HG03565 (cell line): ENCODE measurements around the gene AMER3.
"Not testable (repeated sequence)": the region's sequence is repeated elsewhere in the genome, so short reads cannot be mapped to it uniquely, and the experiment has no call there.

Experiments
- ATAC-seq: cut with Tn5 transposase; IDR thresholded peaks from one replicate; pipeline ENCODE4 v1.9.1; 2021; ENCODE audit warnings: mild to moderate bottlenecking, moderate library complexity; ENCODE audit not compliant: unreplicated experiment

The AMER3 gene

GRCh38 chr2:130755256-130756052 lies at the start of gene AMER3:
AMER3 (plus strand) TSS chr2:130755540; CDS start chr2:130762073, 6,533 bp downstream.
- no peak for ATAC-seq

- ATAC-seq = not testable (repeated sequence)
Measured at GRCh38 chr2:130714795-130715194, 40.5 kb upstream of the AMER3 start.

GRCh38 chr2:130720036-130720435 lies 35.3 kb upstream of the AMER3 start:
- ATAC-seq = no peak

GRCh38 chr2:130720528-130720927 lies 34.8 kb upstream of the AMER3 start:
- no peak for ATAC-seq

GRCh38 chr2:130724455-130724854 lies 30.9 kb upstream of the AMER3 start:
- ATAC-seq = no peak

- ATAC-seq = no peak
Measured at GRCh38 chr2:130726614-130727180, 28.6 kb upstream of the AMER3 start.

GRCh38 chr2:130727286-130727924 lies 27.9 kb upstream of the AMER3 start:
- ATAC-seq = peak; percentile 94

- peak; percentile 10 for ATAC-seq
Measured at GRCh38 chr2:130728007-130728454, 27.3 kb upstream of the AMER3 start.

GRCh38 chr2:130728549-130729316 lies 26.6 kb upstream of the AMER3 start, which contains the start of gene GPR148:
GPR148 (plus strand) TSS chr2:130729070; CDS start chr2:130729152, 82 bp downstream.
- no peak for ATAC-seq

- ATAC-seq = no peak
Measured at GRCh38 chr2:130729322-130730299, 25.7 kb upstream of the AMER3 start.

GRCh38 chr2:130732257-130732656 lies 23.1 kb upstream of the AMER3 start:
- not testable (repeated sequence) for ATAC-seq

GRCh38 chr2:130735200-130735599 lies 20.1 kb upstream of the AMER3 start:
- ATAC-seq = no peak

- ATAC-seq = no peak
Measured at GRCh38 chr2:130736487-130736886, 18.9 kb upstream of the AMER3 start.

- ATAC-seq = no peak
Measured at GRCh38 chr2:130737592-130737991, 17.7 kb upstream of the AMER3 start.

- ATAC-seq = no peak
Measured at GRCh38 chr2:130740671-130741070, 14.7 kb upstream of the AMER3 start.

- ATAC-seq = no peak
Measured at GRCh38 chr2:130743278-130743677, 12.1 kb upstream of the AMER3 start.

GRCh38 chr2:130744287-130745117 lies 10.8 kb upstream of the AMER3 start:
- ATAC-seq = no peak

- ATAC-seq = no peak
Measured at GRCh38 chr2:130749078-130749477, 6.3 kb upstream of the AMER3 start.

GRCh38 chr2:130749641-130750040 lies 5.7 kb upstream of the AMER3 start:
- no peak for ATAC-seq
